CD4-positive, CD25-positive, alpha-beta regulatory T cell (primary cell): ENCODE results near the gene TRIM62. TPM values are rescaled to one million over a fixed set of nuclear protein-coding genes. Genes with fewer than 3 reads are reported as not detected.

Experiments used
- ATAC-seq, 2 donors: fragments of 150-1000 bp; cut with Tn5 transposase; one replicate each; pipeline ENCODE4 v1.10.0; 2021; ENCODE audit warnings: low read depth in 2 of 2, moderate number of reproducible peaks in 2 of 2, moderate library complexity in 1 of 2
- DNase-seq, 3 donors: peaks; one replicate each; pipeline versions ENCODE4 v3.0.0 to v3.0.0-alpha.2; 2012 to 2022; ENCODE audit warnings: mixed read lengths in 1 of 3
- H3K27ac ChIP-seq: one replicate; pipeline ENCODE4 v1.7.0; 2013; ENCODE audit warnings: mild to moderate bottlenecking, low read length; ENCODE audit not compliant: insufficient read depth, poor library complexity, severe bottlenecking
- H3K27me3 ChIP-seq: one replicate; pipeline ENCODE4 v1.7.0; 2013; ENCODE audit warnings: low read length; ENCODE audit not compliant: control insufficient read depth, insufficient read depth
- H3K36me3 ChIP-seq: one replicate; pipeline ENCODE4 v1.7.0; 2013; ENCODE audit warnings: mild to moderate bottlenecking, low read length, moderate library complexity; ENCODE audit not compliant: control insufficient read depth, insufficient read depth
- H3K4me1 ChIP-seq: 2 replicates; pipeline ENCODE4 v1.7.0; 2013; ENCODE audit warnings: mild to moderate bottlenecking, low read length; ENCODE audit not compliant: insufficient read depth, control insufficient read depth, poor library complexity, severe bottlenecking
- H3K4me3 ChIP-seq: one replicate; pipeline ENCODE4 v1.7.0; 2013; ENCODE audit warnings: low read depth, mild to moderate bottlenecking, low read length, moderate library complexity
- H3K9me3 ChIP-seq, 2 experiments: 1 replicate in 1 of 2; 2 replicates in 1 of 2; pipeline ENCODE4 v1.7.0; 2013; ENCODE audit warnings: low read length in 2 of 2, mild to moderate bottlenecking in 1 of 2, moderate library complexity in 1 of 2; ENCODE audit not compliant: control insufficient read depth in 2 of 2
- H3K27ac Mint-ChIP-seq, 3 donors: one replicate each; pipeline ENCODE4 v1.8.0; 2020 to 2022; ENCODE audit warnings: mild to moderate bottlenecking in 3 of 3, mixed read lengths in 3 of 3, moderate library complexity in 2 of 3
- H3K27me3 Mint-ChIP-seq: one replicate; pipeline ENCODE4 v1.8.0; 2022; ENCODE audit warnings: mild to moderate bottlenecking, mixed read lengths
- H3K36me3 Mint-ChIP-seq: one replicate; pipeline ENCODE4 v1.8.0; 2020; ENCODE audit warnings: mixed read lengths
- H3K4me1 Mint-ChIP-seq, 4 donors: one replicate each; pipeline ENCODE4 v1.8.0; 2020 to 2022; ENCODE audit warnings: mixed read lengths in 4 of 4, mild to moderate bottlenecking in 1 of 4
- H3K4me3 Mint-ChIP-seq, 4 donors: one replicate each; pipeline ENCODE4 v1.8.0; 2020 to 2022; ENCODE audit warnings: mild to moderate bottlenecking in 4 of 4, mixed read lengths in 4 of 4, moderate library complexity in 3 of 4
- H3K9me3 Mint-ChIP-seq, 7 donors: one replicate each; pipeline ENCODE4 v1.8.0; 2020 to 2022; ENCODE audit warnings: mixed read lengths in 7 of 7, mild to moderate bottlenecking in 3 of 7, moderate library complexity in 2 of 7
- polyA plus RNA-seq, 4 donors: library from polyadenylated mRNA; unstranded; fragments of 300-500 nt; fragmentation: Illumina TruSeq; gene quantifications; one replicate each; pipeline ENCODE4 v1.2.3, GENCODE V29; 2021
- total RNA-seq: library from RNA; stranded (reverse); gene quantifications from one replicate; pipeline ENCODE4 v1.2.3, GENCODE V29; 2022

TRIM62 gene
- total and polyA plus RNA-seq, 5 donors from 2014 or later, result 5.6 to 29.1 (median 6.5) TPM

DNA sequence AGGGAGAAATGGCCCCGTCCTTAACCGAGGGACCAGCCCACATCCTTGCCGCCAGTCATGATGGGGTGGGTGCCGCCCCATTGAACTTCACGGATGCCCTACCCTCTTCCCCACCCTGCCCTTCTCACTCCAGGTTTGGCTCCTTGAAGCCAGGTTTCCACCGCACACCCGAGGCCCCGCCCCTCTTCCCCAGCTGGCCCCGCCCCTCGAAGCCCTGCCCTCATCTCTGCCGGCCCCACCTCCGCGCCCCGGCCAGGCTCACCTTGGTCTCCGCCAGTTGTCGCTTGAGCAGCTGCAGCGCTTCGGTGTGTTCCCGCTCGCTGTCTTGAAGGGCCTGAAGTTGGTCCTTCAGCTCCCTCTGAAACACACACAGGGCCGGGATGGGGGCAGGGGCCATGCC, 16.6 kb downstream of the TRIM62 start:
- peaks cover 0 to 13% (median 10%) of the 10 kb centered on the region in 4 donors for H3K4me1 Mint-ChIP-seq
- Histone ChIP-seq H3K27me3 (no peaks in the 10 kb centered on the region), H3K4me1 (no peaks in the 10 kb centered on the region), H3K4me3 (no peak overlapping the region), H3K27ac (no peak overlapping the region), H3K36me3 (peaks cover 15% of the 10 kb centered on the region), H3K9me3 (no peaks in the 10 kb centered on the region)
- no peaks in the 10 kb centered on the region for H3K27me3 Mint-ChIP-seq
- no peak for ATAC-seq
- peaks cover 0 to 1% (median 0%) of the 10 kb centered on the region in 7 donors for H3K9me3 Mint-ChIP-seq
- H3K36me3 Mint-ChIP-seq, result peaks cover 23% of the 10 kb centered on the region
- no peak overlapping the region for H3K27ac Mint-ChIP-seq
- no peak for DNase-seq
- H3K4me3 Mint-ChIP-seq, result no peak overlapping the region

GRCh38 chr1:33163621-33164519, 18.0 kb downstream of the TRIM62 start:
- peaks cover 0 to 7% (median 4%) of the 10 kb centered on the region in 4 donors for H3K4me1 Mint-ChIP-seq
- H3K4me3 Mint-ChIP-seq, result no peak overlapping the region
- H3K9me3 Mint-ChIP-seq, result peaks cover 0 to 1% (median 0%) of the 10 kb centered on the region in 7 donors
- ATAC-seq (no peak), DNase-seq (no peak)
- no peaks in the 10 kb centered on the region for H3K27me3 ChIP-seq
- peaks cover 21% of the 10 kb centered on the region for H3K36me3 ChIP-seq
- no peaks in the 10 kb centered on the region for H3K4me1 ChIP-seq
- H3K27ac ChIP-seq, result no peak overlapping the region
- H3K9me3 ChIP-seq, result no peaks in the 10 kb centered on the region
- H3K27ac Mint-ChIP-seq, result peak overlapping the region in 1 of 3 donors; percentile 32
- no peaks in the 10 kb centered on the region for H3K27me3 Mint-ChIP-seq
- H3K36me3 Mint-ChIP-seq, result peaks cover 23% of the 10 kb centered on the region
- H3K4me3 ChIP-seq, result no peak overlapping the region

DNA sequence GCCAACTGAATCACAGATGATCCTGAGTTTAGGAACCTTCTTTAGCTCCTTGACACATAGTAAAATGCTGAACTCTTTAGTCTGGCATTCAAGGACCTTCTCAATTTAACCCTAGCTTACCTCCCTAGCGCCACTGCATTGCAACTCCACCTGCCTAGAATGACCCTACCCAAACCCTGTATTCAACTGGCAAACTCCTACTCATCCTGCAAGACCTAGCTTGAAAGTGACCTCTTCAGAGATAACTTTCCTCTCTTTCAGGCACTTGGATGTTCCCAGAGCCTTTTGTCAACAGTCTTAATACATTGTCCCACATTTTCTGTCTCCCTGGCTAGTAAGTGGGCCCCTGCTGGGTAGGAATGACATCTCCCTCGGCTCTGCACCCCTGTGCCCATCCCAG, 19.7 kb downstream of the TRIM62 start:
- ATAC-seq, result no peak
- peaks cover 23% of the 10 kb centered on the region for H3K36me3 ChIP-seq
- Mint-ChIP-seq H3K36me3 (peaks cover 19% of the 10 kb centered on the region), H3K9me3 (no peaks in the 10 kb centered on the region), H3K27ac (peak overlapping the region in 1 of 3 donors; percentile 53), H3K27me3 (no peaks in the 10 kb centered on the region), H3K4me1 (peaks cover 0 to 6% (median under 1%) of the 10 kb centered on the region in 4 donors), H3K4me3 (no peak overlapping the region)
- no peaks in the 10 kb centered on the region for H3K9me3 ChIP-seq
- H3K27me3 ChIP-seq, result no peaks in the 10 kb centered on the region
- no peaks in the 10 kb centered on the region for H3K4me1 ChIP-seq
- H3K27ac ChIP-seq, result no peak overlapping the region
- no peak for DNase-seq
- H3K4me3 ChIP-seq, result no peak overlapping the region

DNA sequence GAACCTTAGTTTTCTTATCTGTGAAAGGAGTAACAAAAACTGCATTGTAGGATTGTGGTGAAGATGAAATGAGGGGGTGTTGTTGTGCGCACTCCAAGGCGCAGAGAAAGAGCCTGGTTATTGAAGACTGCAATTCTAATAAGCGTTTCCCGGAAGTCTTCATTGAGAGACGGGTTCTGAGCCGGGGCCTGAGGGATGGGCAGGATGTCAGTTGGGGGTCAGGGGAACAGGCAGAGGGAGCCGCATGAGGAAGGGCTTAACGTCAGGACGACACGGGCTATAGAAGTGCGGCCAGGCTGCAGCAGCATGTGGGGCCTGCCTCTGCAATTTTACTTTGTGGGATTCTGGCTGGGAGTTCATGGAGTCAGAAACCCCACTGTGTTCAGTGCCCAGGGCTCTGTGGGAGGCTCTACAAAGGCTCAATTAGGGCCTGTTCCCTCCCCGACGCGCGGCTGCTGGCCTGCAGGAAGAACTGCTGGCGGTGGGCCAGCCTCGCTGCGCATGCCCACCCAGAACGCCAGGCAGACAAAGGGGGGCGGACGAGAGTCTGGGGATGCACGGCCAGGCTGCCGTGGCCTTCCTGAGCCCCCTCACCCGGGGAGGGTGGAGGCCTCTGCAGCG, 20.7 kb downstream of the TRIM62 start:
- no peak overlapping the region for H3K27ac ChIP-seq
- H3K4me3 Mint-ChIP-seq, result no peak overlapping the region
- peaks cover 25% of the 10 kb centered on the region for H3K36me3 Mint-ChIP-seq
- H3K9me3 Mint-ChIP-seq, result no peaks in the 10 kb centered on the region
- DNase-seq (no peak), ATAC-seq (no peak)
- H3K36me3 ChIP-seq, result peaks cover 25% of the 10 kb centered on the region
- no peaks in the 10 kb centered on the region for H3K4me1 ChIP-seq
- H3K4me1 Mint-ChIP-seq, result peaks cover 0 to 3% (median 0%) of the 10 kb centered on the region in 4 donors
- H3K4me3 ChIP-seq, result no peak overlapping the region
- H3K27me3 ChIP-seq, result no peaks in the 10 kb centered on the region
- peak overlapping the region in 1 of 3 donors; percentile 20 for H3K27ac Mint-ChIP-seq
- H3K9me3 ChIP-seq, result no peaks in the 10 kb centered on the region
- H3K27me3 Mint-ChIP-seq, result no peaks in the 10 kb centered on the region

DNA sequence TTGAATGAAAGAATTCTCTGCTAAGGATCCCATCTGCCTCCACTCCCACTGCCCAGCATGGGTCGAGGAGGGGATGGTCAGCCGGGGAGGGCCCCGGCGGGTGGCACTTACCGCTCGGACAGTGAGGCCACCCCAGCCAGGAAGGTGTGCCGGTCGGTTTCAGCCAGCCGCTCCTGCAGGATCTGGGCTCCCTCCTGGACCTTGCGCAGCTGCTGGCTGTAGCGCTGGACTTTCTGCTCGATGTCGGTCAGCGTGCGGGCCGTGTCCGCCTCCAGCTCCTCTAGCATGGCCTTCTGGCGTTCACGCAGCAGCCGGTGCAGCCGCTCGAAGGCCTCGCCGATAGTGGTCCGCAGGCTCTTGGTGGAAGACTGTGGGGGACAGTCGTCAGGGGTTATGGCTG, 22.3 kb downstream of the TRIM62 start:
- Mint-ChIP-seq H3K36me3 (peaks cover 30% of the 10 kb centered on the region), H3K4me3 (no peak overlapping the region), H3K9me3 (no peaks in the 10 kb centered on the region), H3K27ac (no peak overlapping the region), H3K4me1 (peaks cover 0 to 3% (median 0%) of the 10 kb centered on the region in 4 donors), H3K27me3 (no peaks in the 10 kb centered on the region)
- Histone ChIP-seq H3K4me3 (no peak overlapping the region), H3K36me3 (peaks cover 25% of the 10 kb centered on the region), H3K27me3 (no peaks in the 10 kb centered on the region), H3K27ac (no peak overlapping the region), H3K9me3 (no peaks in the 10 kb centered on the region), H3K4me1 (no peaks in the 10 kb centered on the region)
- no peak for ATAC-seq
- no peak for DNase-seq

DNA sequence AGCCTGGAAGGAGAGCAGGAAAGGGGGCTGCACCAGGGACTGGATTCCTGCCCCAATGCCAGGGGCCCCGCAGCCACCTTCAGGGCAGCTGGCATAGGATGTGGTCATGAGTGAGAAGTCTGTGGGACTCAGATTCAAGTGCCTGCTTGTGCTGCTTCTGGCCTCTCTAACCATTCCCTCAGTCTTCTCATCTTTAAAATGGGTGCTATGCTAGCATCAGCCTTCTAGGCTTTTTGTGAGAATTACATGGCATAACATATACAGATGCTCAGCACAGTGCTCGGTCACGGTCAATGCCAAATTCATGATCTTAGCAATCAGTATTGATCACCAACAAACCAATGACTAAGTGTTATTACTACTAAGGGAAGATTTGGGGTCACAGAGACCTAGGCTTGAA, 23.5 kb downstream of the TRIM62 start:
- Mint-ChIP-seq H3K27me3 (no peaks in the 10 kb centered on the region), H3K4me3 (no peak overlapping the region), H3K36me3 (peaks cover 35% of the 10 kb centered on the region), H3K27ac (no peak overlapping the region), H3K4me1 (peaks cover 0 to 6% (median under 1%) of the 10 kb centered on the region in 4 donors), H3K9me3 (no peaks in the 10 kb centered on the region)
- no peaks in the 10 kb centered on the region for H3K9me3 ChIP-seq
- DNase-seq (no peak), ATAC-seq (no peak)
- peaks cover 24% of the 10 kb centered on the region for H3K36me3 ChIP-seq
- no peaks in the 10 kb centered on the region for H3K4me1 ChIP-seq
- no peak overlapping the region for H3K4me3 ChIP-seq
- H3K27ac ChIP-seq, result no peak overlapping the region
- H3K27me3 ChIP-seq, result no peaks in the 10 kb centered on the region

DNA sequence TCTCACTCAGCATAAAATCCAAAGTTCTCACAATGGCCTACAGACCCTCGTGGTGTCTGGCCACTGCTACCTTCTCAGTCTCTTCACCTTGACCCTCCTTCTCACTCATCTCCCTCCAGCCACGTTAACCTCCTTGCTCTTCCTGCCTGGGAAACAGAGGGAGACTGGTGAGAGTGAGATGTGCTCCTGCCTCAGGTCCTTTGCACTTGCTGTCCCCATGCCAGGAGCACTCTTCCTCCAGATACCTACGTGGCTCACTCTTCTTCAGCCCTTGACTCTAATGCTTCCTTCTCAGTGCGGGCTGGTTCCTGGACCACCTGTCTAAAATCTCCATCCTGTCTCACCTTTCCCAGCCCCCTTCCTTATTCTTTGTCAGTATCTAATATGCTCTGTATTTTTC, 24.7 kb downstream of the TRIM62 start:
- peaks cover 33% of the 10 kb centered on the region for H3K36me3 Mint-ChIP-seq
- Histone ChIP-seq H3K4me1 (no peaks in the 10 kb centered on the region), H3K9me3 (no peaks in the 10 kb centered on the region), H3K27me3 (no peaks in the 10 kb centered on the region), H3K4me3 (no peak overlapping the region), H3K36me3 (peaks cover 26% of the 10 kb centered on the region), H3K27ac (no peak overlapping the region)
- H3K27me3 Mint-ChIP-seq, result no peaks in the 10 kb centered on the region
- H3K4me1 Mint-ChIP-seq, result peaks cover 0 to 6% (median 2%) of the 10 kb centered on the region in 4 donors
- H3K4me3 Mint-ChIP-seq, result no peak overlapping the region
- no peaks in the 10 kb centered on the region for H3K9me3 Mint-ChIP-seq
- no peak for DNase-seq
- no peak for ATAC-seq
- H3K27ac Mint-ChIP-seq, result peak overlapping the region; percentile 64 to 85 (median 82)
